VCaP (cell line): ENCODE measurements around the gene WWOX.

Experiments used
- H3K27ac ChIP-seq: fragments of 450-650 bp; 2 replicates; pipeline ENCODE4 v1.5.1; 2017
- CTCF ChIP-seq: fragments of 450-650 bp; conservative IDR thresholded peaks from 2 replicates; pipeline ENCODE4 v1.5.1; 2017; ENCODE audit warnings: mild to moderate bottlenecking, moderate library complexity

Gene WWOX

DNA sequence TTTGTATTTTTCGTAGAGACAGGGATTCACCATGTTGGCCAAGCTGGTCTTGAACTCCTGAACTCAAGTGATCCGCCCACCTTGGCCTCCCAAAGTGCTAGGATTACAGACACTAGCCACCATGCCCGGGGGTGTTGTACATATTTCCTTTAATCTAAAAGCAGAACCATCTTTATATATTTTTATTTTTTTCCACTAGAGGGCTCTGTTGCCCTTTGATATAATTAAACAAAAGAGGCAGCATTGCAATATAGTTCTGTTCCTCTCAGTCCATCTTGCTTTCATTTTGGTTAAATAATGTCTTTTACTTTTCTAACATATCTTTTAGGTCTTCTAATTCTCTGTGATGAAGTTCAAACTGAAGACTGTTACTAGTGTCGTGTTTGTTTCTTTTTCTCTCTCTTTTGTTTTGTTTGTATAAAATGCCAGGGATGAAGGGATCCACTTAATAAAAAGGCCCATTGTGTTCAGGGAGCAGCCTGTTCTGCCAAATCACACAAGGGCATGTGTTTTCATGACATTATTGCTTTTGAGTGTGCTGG lies 23.4 kb downstream of the WWOX start:
- peak overlapping the region; percentile 84 for H3K27ac ChIP-seq
- peak; percentile 45 for TF ChIP-seq CTCF

- TF ChIP-seq CTCF = no peak
- no peak overlapping the region for H3K27ac ChIP-seq
Measured at GRCh38 chr16:78125112-78125844, 25.8 kb downstream of the WWOX start.

- no peak for TF ChIP-seq CTCF
- peak overlapping the region; percentile 14; the same call in 1 of the 2 replicates for H3K27ac ChIP-seq
Measured at GRCh38 chr16:78126662-78127061, 27.2 kb downstream of the WWOX start.

DNA sequence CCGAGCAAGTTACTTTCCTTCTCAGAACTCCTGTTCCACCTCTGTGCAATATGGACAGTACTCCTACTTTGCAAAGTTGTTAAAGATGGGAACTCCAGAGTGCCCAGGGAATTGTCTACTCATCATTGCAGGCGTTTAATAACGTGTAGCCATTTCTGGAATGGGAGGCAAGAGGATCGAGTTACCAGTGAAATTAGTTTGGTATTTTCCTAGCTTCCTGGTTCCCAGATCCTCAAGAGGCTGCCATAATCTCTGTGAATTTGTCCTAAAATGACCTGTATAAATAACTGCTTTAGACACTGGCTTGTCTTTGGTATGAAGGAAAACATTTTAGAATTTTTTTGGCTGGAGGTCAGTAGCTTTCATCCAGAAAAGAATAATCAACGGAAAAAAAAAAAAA lies 27.7 kb downstream of the WWOX start:
- 0 out of 2 replicates have a peak overlapping the region, but pooled peaks have one; percentile 14 for H3K27ac ChIP-seq
- no peak for TF ChIP-seq CTCF

- no peak for TF ChIP-seq CTCF
- H3K27ac ChIP-seq = no peak overlapping the region
Measured at GRCh38 chr16:78128913-78129312, 29.5 kb downstream of the WWOX start.

DNA sequence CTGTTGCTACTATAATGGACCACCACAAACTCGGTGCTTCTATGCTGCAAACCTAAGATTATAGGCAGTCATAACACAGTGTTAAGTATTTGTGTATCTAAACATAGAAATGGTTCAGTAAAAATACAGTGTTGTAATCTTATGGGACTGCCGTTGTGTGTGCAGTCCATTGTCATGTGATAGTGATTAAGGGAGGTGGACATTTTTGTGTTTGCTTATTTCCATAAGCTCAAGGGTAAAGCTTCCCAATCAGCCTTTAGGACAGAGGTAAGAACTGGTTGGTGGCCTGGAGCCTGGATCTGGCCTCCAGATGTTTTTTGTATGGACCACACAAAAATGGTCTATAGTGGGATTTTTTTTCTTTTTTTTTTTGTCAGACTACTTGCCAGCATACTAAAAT lies 29.9 kb downstream of the WWOX start:
- no peak for TF ChIP-seq CTCF
- no peak overlapping the region for H3K27ac ChIP-seq

- TF ChIP-seq CTCF = no peak
- no peak overlapping the region for H3K27ac ChIP-seq
Measured at GRCh38 chr16:78130083-78130608, 30.7 kb downstream of the WWOX start.
